Fibroblast of the conjunctiva (primary cell): Measurements from ENCODE around the gene LAIR1.

Experiments used
- DNase-seq: peaks from one replicate; pipeline ENCODE4 v3.0.0-alpha.2; 2010; ENCODE audit warnings: low read depth

Gene LAIR1

GRCh38 chr19:54317108-54317964, 47.4 kb downstream of the LAIR1 start:
- DNase-seq: no peak

GRCh38 chr19:54316746-54317107, 48.0 kb downstream of the LAIR1 start:
- DNase-seq: no peak

- no peak for DNase-seq
Measured at GRCh38 chr19:54315956-54316355, 48.8 kb downstream of the LAIR1 start.

GRCh38 chr19:54312436-54313377, 52.0 kb downstream of the LAIR1 start, which contains the start of gene LILRA5:
TSS of gene LILRA5 (minus strand) at chr19:54313166. CDS start at chr19:54313019, 147 bp downstream.
- DNase-seq: no peak

GRCh38 chr19:54312011-54312410, 52.7 kb downstream of the LAIR1 start:
- DNase-seq: no peak

GRCh38 chr19:54311486-54311885, 53.2 kb downstream of the LAIR1 start:
- no peak for DNase-seq

- no peak for DNase-seq
Measured at GRCh38 chr19:54310543-54310942, 54.2 kb downstream of the LAIR1 start.

- DNase-seq: no peak
Measured at GRCh38 chr19:54309811-54310210, 54.9 kb downstream of the LAIR1 start.

- no peak for DNase-seq
Measured at GRCh38 chr19:54307389-54308020, 57.2 kb downstream of the LAIR1 start.

GRCh38 chr19:54305141-54305540, 59.6 kb downstream of the LAIR1 start:
- no peak for DNase-seq

GRCh38 chr19:54302257-54302656, 62.5 kb downstream of the LAIR1 start:
- no peak for DNase-seq
